ENCODE measurements around the gene ABHD10. TPM values are rescaled to one million over a fixed set of nuclear protein-coding genes. Genes with fewer than 3 reads are reported as not detected.

Gene ABHD10
- total RNA-seq, 1 experiment from 2014 or later, result 57.6 TPM

- Histone ChIP-seq H3K4me2 (no peak overlapping the region), H3K4me1 (replicated peaks; ENCODE audit: insufficient read depth) (peaks cover 15% of the 10 kb centered on the region; the same call in 1 of the 2 replicates), H3K9me2 (ENCODE audit: insufficient read depth) (no peaks in the 10 kb centered on the region), H3F3A (ENCODE audit: insufficient read depth, low read depth) (no peaks in the 10 kb centered on the region), H3K4me3 (no peak overlapping the region), H2AFZ (no peak overlapping the region), H3K27me3 (ENCODE audit: insufficient read depth, low read depth) (no peaks in the 10 kb centered on the region), H3K36me3 (ENCODE audit: low read depth) (no peaks in the 10 kb centered on the region), H3K79me2 (ENCODE audit: low read depth) (no peaks in the 10 kb centered on the region), H3K9me3 (ENCODE audit: insufficient read depth, low read depth) (no peaks in the 10 kb centered on the region), H3K27ac (no peak overlapping the region), H4K20me1 (ENCODE audit: insufficient read depth) (no peaks in the 10 kb centered on the region)
- BruUV-seq (replicated peaks), result no TSS peak
- CTCF ChIA-PET, result interaction anchor here (1.6 kb wide), 1 partner anchor 14 kb away, joined by 5 read pairs; no protein-coding TSS in a partner anchor
- TF ChIP-seq EZH2 (IDR thresholded peaks at IDR 0.05; ENCODE audit: low read depth) (no peak), CTCF (conservative IDR thresholded peaks at IDR 0.05) (no peak)
- no peak for DNase-seq
- POLR2A ChIA-PET (ENCODE audit: unreplicated experiment), result interaction anchor here (0.7 kb wide), 1 partner anchor 113 kb away, joined by 7 read pairs; no protein-coding TSS in a partner anchor
- intact Hi-C loops (cut with micrococcal nuclease; ENCODE audit: unreplicated experiment), result no loop called here
These were observed 24.7 kb downstream of the ABHD10 start for GRCh38 chr3:112003321-112004080.

GRCh38 chr3:112004187-112004586 lies 25.4 kb downstream of the ABHD10 start:
- no peak for TF ChIP-seq CTCF (conservative IDR thresholded peaks at IDR 0.05)
- no peak for TF ChIP-seq EZH2 (IDR thresholded peaks at IDR 0.05; ENCODE audit: low read depth)
- no peak for DNase-seq
- CTCF ChIA-PET, result interaction anchor here (1.6 kb wide), 1 partner anchor 15 kb away, joined by 5 read pairs; no protein-coding TSS in a partner anchor
- Histone ChIP-seq H3K27me3 (ENCODE audit: insufficient read depth, low read depth) (no peaks in the 10 kb centered on the region), H3K79me2 (ENCODE audit: low read depth) (no peaks in the 10 kb centered on the region), H3K4me3 (no peak overlapping the region), H3K9me2 (ENCODE audit: insufficient read depth) (no peaks in the 10 kb centered on the region), H4K20me1 (ENCODE audit: insufficient read depth) (no peaks in the 10 kb centered on the region), H3K4me1 (replicated peaks; ENCODE audit: insufficient read depth) (peaks cover 15% of the 10 kb centered on the region; the same call in 1 of the 2 replicates), H3K27ac (no peak overlapping the region), H3K4me2 (no peak overlapping the region), H3K36me3 (ENCODE audit: low read depth) (no peaks in the 10 kb centered on the region), H2AFZ (no peak overlapping the region), H3F3A (ENCODE audit: insufficient read depth, low read depth) (no peaks in the 10 kb centered on the region), H3K9me3 (ENCODE audit: insufficient read depth, low read depth) (no peaks in the 10 kb centered on the region)
- BruUV-seq (replicated peaks), result no TSS peak
- POLR2A ChIA-PET (ENCODE audit: unreplicated experiment), result interaction anchor here (0.7 kb wide), 1 partner anchor 113 kb away, joined by 7 read pairs; no protein-coding TSS in a partner anchor
- intact Hi-C loops (cut with micrococcal nuclease; ENCODE audit: unreplicated experiment), result no loop called here

- no peaks in the 10 kb centered on the region for H3K36me3 ChIP-seq (ENCODE audit: low read depth)
- H3K27ac ChIP-seq, result no peak overlapping the region
- H3K79me2 ChIP-seq (ENCODE audit: low read depth), result no peaks in the 10 kb centered on the region
- no peak for DNase-seq
- ChIA-PET CTCF (interaction anchor here (1.6 kb wide), 1 partner anchor 15 kb away, joined by 5 read pairs; no protein-coding TSS in a partner anchor), POLR2A (ENCODE audit: unreplicated experiment) (no interaction called here)
- TF ChIP-seq EZH2 (IDR thresholded peaks at IDR 0.05; ENCODE audit: low read depth) (no peak), CTCF (conservative IDR thresholded peaks at IDR 0.05) (no peak)
- H3F3A ChIP-seq (ENCODE audit: insufficient read depth, low read depth), result no peaks in the 10 kb centered on the region
- peaks cover 15% of the 10 kb centered on the region; the same call in 1 of the 2 replicates for H3K4me1 ChIP-seq (replicated peaks; ENCODE audit: insufficient read depth)
- no peaks in the 10 kb centered on the region for H3K9me3 ChIP-seq (ENCODE audit: insufficient read depth, low read depth)
- no peaks in the 10 kb centered on the region for H4K20me1 ChIP-seq (ENCODE audit: insufficient read depth)
- BruUV-seq (replicated peaks), result no TSS peak
- intact Hi-C loops (cut with micrococcal nuclease; ENCODE audit: unreplicated experiment), result no loop called here
- no peak overlapping the region for H2AFZ ChIP-seq
- no peak overlapping the region for H3K4me3 ChIP-seq
- H3K27me3 ChIP-seq (ENCODE audit: insufficient read depth, low read depth), result no peaks in the 10 kb centered on the region
- H3K4me2 ChIP-seq, result no peak overlapping the region
- no peaks in the 10 kb centered on the region for H3K9me2 ChIP-seq (ENCODE audit: insufficient read depth)
These were observed 25.8 kb downstream of the ABHD10 start for GRCh38 chr3:112004669-112005068.
